H1 (cell line): Measurements from ENCODE around the gene ARID3B. TPM values are rescaled to one million over a fixed set of nuclear protein-coding genes. Genes with fewer than 3 reads are reported as not detected.

ENCODE experiments used
- CTCF ChIA-PET: fragments of 300-600 bp; sonication (Branson Sonifier 250); formaldehyde crosslinking; loops from one replicate; lab custom pipeline; 2021; ENCODE audit not compliant: partially characterized antibody; lab: Charles Lee
- POLR2A ChIA-PET: fragments of 300-600 bp; sonication (Branson Sonifier 250); formaldehyde crosslinking; loops from one replicate; lab custom pipeline; 2021; ENCODE audit warnings: inconsistent platforms; ENCODE audit not compliant: partially characterized antibody; lab: Charles Lee
- DNase-seq, 2 experiments: peaks; one replicate each; pipeline versions ENCODE4 v3.0.0 to v3.0.0-alpha.2; 2010 to 2022; ENCODE audit warnings: low spot score in 2 of 2, low read depth in 1 of 2, mixed read lengths in 1 of 2
- FAIRE-seq: peaks from 2 replicates; lab custom pipeline; 2011; peaks lifted over from hg19 to GRCh38; lab: Jason Lieb, UNC
- H2AFZ ChIP-seq: 2 replicates; pipeline ENCODE4 v1.8.1; 2012; ENCODE audit warnings: low read length, inconsistent platforms
- H2AK5ac ChIP-seq: 2 replicates; pipeline ENCODE4 v1.6.1; 2013; ENCODE audit warnings: low read depth, low read length
- H2BK120ac ChIP-seq: replicated peaks from 2 replicates; pipeline ENCODE3; 2013; ENCODE audit warnings: low read depth, low read length, inconsistent platforms
- H2BK12ac ChIP-seq: 2 replicates; pipeline ENCODE4 v1.6.1; 2013; ENCODE audit warnings: low read depth, low read length
- H2BK15ac ChIP-seq: 2 replicates; pipeline ENCODE4 v1.6.1; 2013; ENCODE audit warnings: low read length
- H2BK20ac ChIP-seq: 2 replicates; pipeline ENCODE4 v1.6.1; 2013; ENCODE audit warnings: low read length
- H2BK5ac ChIP-seq: 2 replicates; pipeline ENCODE4 v1.6.1; 2013; ENCODE audit warnings: low read depth, low read length
- H3K14ac ChIP-seq: 2 replicates; pipeline ENCODE4 v1.6.1; 2013; ENCODE audit warnings: inconsistent platforms; ENCODE audit not compliant: insufficient read length
- H3K18ac ChIP-seq: 2 replicates; pipeline ENCODE4 v1.6.1; 2013; ENCODE audit warnings: low read length; ENCODE audit errors: extremely low read depth
- H3K23ac ChIP-seq: 2 replicates; pipeline ENCODE4 v1.6.1; 2013; ENCODE audit warnings: inconsistent platforms; ENCODE audit not compliant: insufficient read length
- H3K23me2 ChIP-seq: 2 replicates; pipeline ENCODE4 v1.6.1; 2013; ENCODE audit warnings: low read depth, low read length
- H3K27ac ChIP-seq: 2 replicates; pipeline ENCODE4 v1.6.1; 2011; ENCODE audit warnings: low read depth, low read length, inconsistent platforms
- H3K27me3 ChIP-seq, 4 experiments: replicated peaks in 1 of 4; 1 replicate in 1 of 4; 2 replicates in 3 of 4; pipeline versions ENCODE4 v1.6.1 to v1.8.1; 2011 to 2013; ENCODE audit warnings: low read length in 3 of 4, mild to moderate bottlenecking in 3 of 4, inconsistent platforms in 2 of 4, mixed read lengths in 2 of 4, moderate library complexity in 1 of 4; ENCODE audit not compliant: control insufficient read depth in 3 of 4, insufficient read depth in 3 of 4; ENCODE audit errors: extremely low read depth in 1 of 4
- H3K36me3 ChIP-seq, 4 experiments: 2 replicates each; pipeline versions ENCODE4 v1.6.1 to v1.8.1; 2011 to 2013; ENCODE audit warnings: mild to moderate bottlenecking in 4 of 4, low read length in 3 of 4, moderate library complexity in 2 of 4, control low read depth in 1 of 4, inconsistent platforms in 1 of 4; ENCODE audit not compliant: insufficient read depth in 4 of 4, control insufficient read depth in 2 of 4
- H3K4ac ChIP-seq: replicated peaks from 2 replicates; pipeline ENCODE3; 2013; ENCODE audit warnings: low read length, low read depth, mixed read lengths, inconsistent platforms; ENCODE audit not compliant: insufficient read length
- H3K4me1 ChIP-seq, 4 experiments: replicated peaks in 1 of 4; 1 replicate in 1 of 4; 2 replicates in 3 of 4; pipeline versions ENCODE4 v1.6.1 to v1.8.1; 2011 to 2013; ENCODE audit warnings: low read length in 3 of 4, inconsistent platforms in 2 of 4, mixed read lengths in 1 of 4; ENCODE audit not compliant: insufficient read depth in 4 of 4, control insufficient read depth in 3 of 4
- H3K4me2 ChIP-seq, 2 experiments: 2 replicates each; pipeline versions ENCODE4 v1.6.1 to v1.8.1; 2011 to 2013; ENCODE audit warnings: low read depth in 2 of 2, low read length in 2 of 2, control low read depth in 1 of 2, inconsistent platforms in 1 of 2, mild to moderate bottlenecking in 1 of 2; ENCODE audit not compliant: insufficient read depth in 1 of 2
- H3K4me3 ChIP-seq, 4 experiments: fragments of 200-600, 300-600 bp in 1 of 4; sonication (generic), shearing (Covaris generic), sonication (Bioruptor Twin) in 1 of 4; 2 replicates each; pipeline versions ENCODE4 v1.5.1 to v1.8.1; 2011 to 2016; ENCODE audit warnings: low read length in 4 of 4, low read depth in 3 of 4, control low read depth in 2 of 4, inconsistent platforms in 2 of 4, mild to moderate bottlenecking in 2 of 4, mixed read lengths in 1 of 4, moderate library complexity in 1 of 4; ENCODE audit not compliant: insufficient read depth in 2 of 4; ENCODE audit errors: extremely low read depth in 1 of 4
- H3K56ac ChIP-seq: replicated peaks from 2 replicates; pipeline ENCODE3; 2013; ENCODE audit warnings: low read depth, mild to moderate bottlenecking, mixed read lengths, low read length, inconsistent platforms; ENCODE audit not compliant: insufficient read length
- H3K79me1 ChIP-seq: 2 replicates; pipeline ENCODE4 v1.6.1; 2013; ENCODE audit warnings: low read depth, low read length, control low read depth
- H3K79me2 ChIP-seq, 2 experiments: 2 replicates each; pipeline versions ENCODE4 v1.6.1 to v1.8.1; 2012 to 2013; ENCODE audit warnings: low read length in 2 of 2, mild to moderate bottlenecking in 2 of 2, inconsistent platforms in 1 of 2; ENCODE audit not compliant: insufficient read depth in 2 of 2, control insufficient read depth in 1 of 2
- H3K9ac ChIP-seq, 4 experiments: replicated peaks in 1 of 4; 1 replicate in 1 of 4; 2 replicates in 3 of 4; pipeline versions ENCODE4 v1.6.1 to v1.8.1; 2011 to 2013; ENCODE audit warnings: low read depth in 3 of 4, low read length in 3 of 4, control low read depth in 2 of 4, mild to moderate bottlenecking in 2 of 4, moderate library complexity in 2 of 4, inconsistent platforms in 1 of 4; ENCODE audit errors: extremely low read depth in 1 of 4
- H3K9me3 ChIP-seq, 2 experiments: 2 replicates each; pipeline versions ENCODE4 v1.6.1 to v1.8.1; 2012 to 2013; ENCODE audit warnings: mild to moderate bottlenecking in 2 of 2, moderate library complexity in 2 of 2, control low read depth in 1 of 2, inconsistent platforms in 1 of 2, low read depth in 1 of 2, low read length in 1 of 2, mixed read lengths in 1 of 2; ENCODE audit not compliant: insufficient read depth in 2 of 2
- H4K20me1 ChIP-seq, 2 experiments: replicated peaks in 1 of 2; 2 replicates each; pipeline versions ENCODE3 to v1.8.1; 2011 to 2013; ENCODE audit warnings: inconsistent platforms in 2 of 2, low read length in 2 of 2, mild to moderate bottlenecking in 1 of 2; ENCODE audit not compliant: insufficient read depth in 2 of 2, control insufficient read depth in 1 of 2
- H4K5ac ChIP-seq: 2 replicates; pipeline ENCODE4 v1.6.1; 2013; ENCODE audit warnings: low read length, low read depth, mixed read lengths, inconsistent platforms; ENCODE audit not compliant: insufficient read length
- H4K8ac ChIP-seq: 2 replicates; pipeline ENCODE4 v1.8.0; 2013; ENCODE audit warnings: mild to moderate bottlenecking, moderate library complexity, low read length, inconsistent platforms; ENCODE audit not compliant: insufficient read depth; ENCODE audit errors: extremely low read depth
- H4K91ac ChIP-seq: replicated peaks from 2 replicates; pipeline ENCODE3; 2013; ENCODE audit warnings: low read length, mixed read lengths, inconsistent platforms; ENCODE audit not compliant: insufficient read length
- CBX8 ChIP-seq: fragments of 300-800, 300-1000 bp; sonication (generic); IDR thresholded peaks from 2 replicates; pipeline ENCODE4 v1.7.1; 2016; ENCODE audit warnings: low read depth, low read length, borderline replicate concordance
- HDAC2 ChIP-seq, 2 experiments: fragments of 300-600 bp in 1 of 2; sonication (generic) in 1 of 2; IDR thresholded peaks; 2 replicates each; pipeline ENCODE4 v1.6.1; 2011 to 2012; ENCODE audit warnings: low read depth in 2 of 2, low read length in 2 of 2, mild to moderate bottlenecking in 2 of 2, moderate library complexity in 2 of 2, borderline replicate concordance in 1 of 2, inconsistent platforms in 1 of 2
- HDAC6 ChIP-seq: IDR thresholded peaks from one replicate; pipeline ENCODE4 v1.7.1; 2012; ENCODE audit warnings: low read depth, mild to moderate bottlenecking, inconsistent platforms, low read length, moderate library complexity
- KDM5A ChIP-seq: fragments of 200-600 bp; IDR thresholded peaks from 2 replicates; pipeline ENCODE4 v1.7.1; 2012; ENCODE audit warnings: mild to moderate bottlenecking, low read length, inconsistent platforms, mixed read lengths
- PHF8 ChIP-seq: fragments of 200-600 bp; sonication (generic); conservative IDR thresholded peaks from 2 replicates; pipeline ENCODE4 v1.7.1; 2012; ENCODE audit warnings: low read depth, mild to moderate bottlenecking, inconsistent platforms, low read length, moderate library complexity
- POLR2A ChIP-seq, 2 experiments: IDR thresholded peaks; 1 replicate in 1 of 2; 2 replicates in 1 of 2; pipeline ENCODE4 v1.6.1; 2011; ENCODE audit warnings: low read depth in 2 of 2, low read length in 2 of 2, mild to moderate bottlenecking in 2 of 2; ENCODE audit errors: control extremely low read depth in 1 of 2
- POU5F1 ChIP-seq: IDR thresholded peaks from 2 replicates; pipeline ENCODE4 v1.6.1; 2011; ENCODE audit warnings: low read depth, mild to moderate bottlenecking, low read length, moderate library complexity
- RAD21 ChIP-seq, 2 experiments: IDR thresholded peaks in 1 of 2; conservative IDR thresholded peaks in 1 of 2; 2 replicates each; pipeline ENCODE4 v1.6.1; 2011; ENCODE audit warnings: low read depth in 2 of 2, low read length in 2 of 2, improper control_type of control experiment in 1 of 2, inconsistent platforms in 1 of 2, mild to moderate bottlenecking in 1 of 2, moderate library complexity in 1 of 2
- RFX5 ChIP-seq: IDR thresholded peaks from 2 replicates; pipeline ENCODE4 v1.6.1; 2011; ENCODE audit warnings: low read depth, low read length, improper control_type of control experiment, borderline replicate concordance
- TEAD4 ChIP-seq: IDR thresholded peaks from 2 replicates; pipeline ENCODE4 v1.6.1; 2012; ENCODE audit warnings: low read depth, low read length, inconsistent platforms, mixed read lengths
- YY1 ChIP-seq: IDR thresholded peaks from 2 replicates; pipeline ENCODE4 v1.6.1; 2011; ENCODE audit warnings: low read depth, mild to moderate bottlenecking, low read length
- WGBS, 2 experiments: shearing (Covaris generic) in 1 of 2; methylation state at CpG; one replicate each; pipeline versions ENCODE4 v1.1.6 to v1.1.7; 2013 to 2015; ENCODE audit warnings: low lambda C conversion rate in 2 of 2, mixed read lengths in 2 of 2, inconsistent platforms in 1 of 2, low coverage in 1 of 2, missing lambda C conversion rate in 1 of 2; ENCODE audit not compliant: insufficient replicate concordance in 2 of 2, insufficient coverage in 1 of 2, insufficient read length in 1 of 2; ENCODE audit errors: extremely low coverage in 1 of 2, missing lambda C conversion rate in 1 of 2; 5-methylcytosine and 5-hydroxymethylcytosine counted together
- polyA plus RNA-seq, 7 experiments: library from polyadenylated mRNA; depleted of rRNA in 3 of 7; stranded (reverse) in 5 of 7; unstranded in 2 of 7; fragments of >200 nt in 5 of 7; fragments of 200-250 nt in 2 of 7; gene quantifications; 1 replicate in 5 of 7; 2 replicates in 1 of 7; 4 replicates in 1 of 7; pipeline versions ENCODE4 v1.2.1 to v1.2.3, GENCODE V29; 2011 to 2013; ENCODE audit warnings: missing spikeins in 2 of 7, mixed read lengths in 2 of 7
- total RNA-seq: library from RNA; stranded (reverse); fragmentation: NEBNext Ultra II Directional; extraction: Animal tissue kit (Norgen Biotek cat#: 25700); gene quantifications from 2 replicates; pipeline ENCODE4 v1.2.1, GENCODE V29; 2021
- TF ChIP-seq, protein P1 (sequence below), 3 experiments: IDR thresholded peaks; 1 replicate in 2 of 3; 2 replicates in 1 of 3; pipeline versions ENCODE4 v1.5.1 to v1.6.1; 2011; ENCODE audit warnings: low read length in 3 of 3, mild to moderate bottlenecking in 3 of 3, inconsistent platforms in 2 of 3, low read depth in 1 of 3, moderate library complexity in 1 of 3; ENCODE audit not compliant: insufficient read depth in 1 of 3; ENCODE audit errors: control extremely low read depth in 1 of 3

The ARID3B gene
- total and polyA plus RNA-seq, 2 of the 8 experiments (the other 6 are each of a cell fraction or from before 2014, with no cell fraction given), result 81.0 to 115 TPM

GRCh38 chr15:74511583-74511982 lies 29.4 kb upstream of the ARID3B start:
- Histone ChIP-seq H2BK120ac (no peak overlapping the region), H4K91ac (no peak overlapping the region), H3K4me2 (no peak overlapping the region), H3K4ac (no peak overlapping the region), H3K4me3 (no peak overlapping the region), H3K79me1 (no peaks in the 10 kb centered on the region), H3K9me3 (no peaks in the 10 kb centered on the region), H2BK15ac (no peak overlapping the region), H4K8ac (no peak overlapping the region), H3K27ac (no peak overlapping the region), H4K20me1 (no peaks in the 10 kb centered on the region), H3K9ac (no peak overlapping the region), H2BK5ac (no peak overlapping the region), H3K23me2 (no peaks in the 10 kb centered on the region), H3K18ac (no peak overlapping the region), H3K36me3 (no peaks in the 10 kb centered on the region), H4K5ac (no peak overlapping the region)
- DNase-seq (no peak), FAIRE-seq (no peak)
- POLR2A ChIA-PET, result no interaction called here
- 95% methylated on average over 4 of the region's 4 CpGs; no CpG with 5 or more reads in 1 of the 2 experiments for WGBS, 2 experiments
- TF ChIP-seq POU5F1 (no peak), YY1 (no peak), KDM5A (no peak), RAD21 (IDR thresholded peaks at IDR 0.05 in 1 of 2, conservative IDR thresholded peaks at IDR 0.05 in 1 of 2; ENCODE audit: low read depth in 2 of 2, low read length in 2 of 2) (no peak), HDAC2 (IDR thresholded peaks at IDR 0.05; ENCODE audit: borderline replicate concordance in 1 of 2, low read depth in 2 of 2, low read length in 2 of 2) (no peak), HDAC6 (no peak), PHF8 (no peak), POLR2A (IDR thresholded peaks at IDR 0.05; ENCODE audit: control extremely low read depth in 1 of 2, low read depth in 2 of 2, low read length in 2 of 2) (no peak), TEAD4 (no peak), RFX5 (no peak), CBX8 (no peak)
- TF ChIP-seq, protein P1, sequence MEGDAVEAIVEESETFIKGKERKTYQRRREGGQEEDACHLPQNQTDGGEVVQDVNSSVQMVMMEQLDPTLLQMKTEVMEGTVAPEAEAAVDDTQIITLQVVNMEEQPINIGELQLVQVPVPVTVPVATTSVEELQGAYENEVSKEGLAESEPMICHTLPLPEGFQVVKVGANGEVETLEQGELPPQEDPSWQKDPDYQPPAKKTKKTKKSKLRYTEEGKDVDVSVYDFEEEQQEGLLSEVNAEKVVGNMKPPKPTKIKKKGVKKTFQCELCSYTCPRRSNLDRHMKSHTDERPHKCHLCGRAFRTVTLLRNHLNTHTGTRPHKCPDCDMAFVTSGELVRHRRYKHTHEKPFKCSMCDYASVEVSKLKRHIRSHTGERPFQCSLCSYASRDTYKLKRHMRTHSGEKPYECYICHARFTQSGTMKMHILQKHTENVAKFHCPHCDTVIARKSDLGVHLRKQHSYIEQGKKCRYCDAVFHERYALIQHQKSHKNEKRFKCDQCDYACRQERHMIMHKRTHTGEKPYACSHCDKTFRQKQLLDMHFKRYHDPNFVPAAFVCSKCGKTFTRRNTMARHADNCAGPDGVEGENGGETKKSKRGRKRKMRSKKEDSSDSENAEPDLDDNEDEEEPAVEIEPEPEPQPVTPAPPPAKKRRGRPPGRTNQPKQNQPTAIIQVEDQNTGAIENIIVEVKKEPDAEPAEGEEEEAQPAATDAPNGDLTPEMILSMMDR (IDR thresholded peaks at IDR 0.05; ENCODE audit: control extremely low read depth in 1 of 3, insufficient read depth in 1 of 3, low read depth in 1 of 3, low read length in 3 of 3), result no peak
- TF ChIP-seq, all 59 proteins: peak for 0
- Histone ChIP-seq H2AFZ (no peak overlapping the region), H3K23ac (no peak overlapping the region), H2AK5ac (no peak overlapping the region), H3K56ac (no peak overlapping the region), H3K27me3 (no peaks in the 10 kb centered on the region), H3K14ac (no peak overlapping the region), H3K79me2 (no peaks in the 10 kb centered on the region), H2BK20ac (no peak overlapping the region), H2BK12ac (no peak overlapping the region), H3K4me1 (no peaks in the 10 kb centered on the region; a peak in 1 of 7 replicates)
- CTCF ChIA-PET, result no interaction called here
